GM12872 (cell line): ENCODE data around the gene EFS.

Source experiments
- CTCF ChIP-seq: IDR thresholded peaks from 3 replicates; pipeline ENCODE4 v1.5.1; 2011; ENCODE audit warnings: low read depth, mild to moderate bottlenecking, low read length, moderate library complexity; ENCODE audit not compliant: insufficient read depth

Gene EFS

GRCh38 chr14:23407516-23408306 is 42.7 kb upstream of the EFS start, which contains the start of gene MYH6:
Gene MYH6 (minus strand): TSS chr14:23408273. CDS start chr14:23407223, 1,050 bp downstream.
- no peak for TF ChIP-seq CTCF

GRCh38 chr14:23406725-23407355 is 41.9 kb upstream of the EFS start:
- no peak for TF ChIP-seq CTCF

GRCh38 chr14:23406244-23406643 is 41.3 kb upstream of the EFS start:
- TF ChIP-seq CTCF: no peak

GRCh38 chr14:23405516-23406025 is 40.6 kb upstream of the EFS start:
- TF ChIP-seq CTCF: no peak

GRCh38 chr14:23405096-23405495 is 40.1 kb upstream of the EFS start:
- TF ChIP-seq CTCF: no peak

- no peak for TF ChIP-seq CTCF
Observed at GRCh38 chr14:23404331-23404900, 39.4 kb upstream of the EFS start.

- no peak for TF ChIP-seq CTCF
Observed at GRCh38 chr14:23403908-23404307, 38.9 kb upstream of the EFS start.
